ENCODE results near the gene BLTP1. TPM values are rescaled to one million over a fixed set of nuclear protein-coding genes. Genes with fewer than 3 reads are reported as not detected.

The BLTP1 gene
- polyA plus RNA-seq, 4 donors = 74.2 to 91.4 (median 76.6) TPM

- DNase-seq (ENCODE audit: low read depth in 4 of 4, low spot score in 3 of 4) = no peak
Observed at GRCh38 chr4:122163767-122164166, 11.6 kb downstream of the BLTP1 start.

GRCh38 chr4:122167369-122167768, 15.2 kb downstream of the BLTP1 start:
- no peak for DNase-seq (ENCODE audit: low read depth in 4 of 4, low spot score in 3 of 4)

GRCh38 chr4:122170775-122171174, 18.6 kb downstream of the BLTP1 start:
- DNase-seq (ENCODE audit: low read depth in 4 of 4, low spot score in 3 of 4) = no peak

- DNase-seq (ENCODE audit: low read depth in 4 of 4, low spot score in 3 of 4) = no peak
Observed at GRCh38 chr4:122171323-122171722, 19.2 kb downstream of the BLTP1 start.

GRCh38 chr4:122172266-122172665, 20.1 kb downstream of the BLTP1 start:
- no peak for DNase-seq (ENCODE audit: low read depth in 4 of 4, low spot score in 3 of 4)

- no peak for DNase-seq (ENCODE audit: low read depth in 4 of 4, low spot score in 3 of 4)
Observed at GRCh38 chr4:122178961-122179360, 26.8 kb downstream of the BLTP1 start.

- DNase-seq (ENCODE audit: low read depth in 4 of 4, low spot score in 3 of 4) = no peak
Observed at GRCh38 chr4:122195718-122196117, 43.6 kb downstream of the BLTP1 start.

Other genes with a start within 250 kb of the BLTP1 start
- gene TRPC3, start 200.3 kb upstream of the BLTP1 start, polyA plus RNA-seq (ENCODE audit: insufficient read length in 4 of 4) = 1 to 10 TPM in 2 of 4 donors, under 1 TPM in 2; 0.97 to 1.2 (median 1.0) TPM
- gene ADAD1, start 226.7 kb downstream of the BLTP1 start, polyA plus RNA-seq (ENCODE audit: insufficient read length in 4 of 4) = not detected

Measured in right renal pelvis (tissue), 4 donors.